Liver (tissue), 3 donors: ENCODE data around the gene GABRA4.

Experiments
- EGR1 ChIP-seq, 2 donors: IDR thresholded peaks; 2 replicates each; pipeline ENCODE4 v1.6.1; 2016 to 2018; ENCODE audit warnings: antibody characterized with exemption in 2 of 2, low read depth in 2 of 2
- HNF4G ChIP-seq: IDR thresholded peaks from 2 replicates; pipeline ENCODE4 v1.6.1; 2016; ENCODE audit warnings: antibody characterized with exemption
- JUND ChIP-seq, 2 donors: IDR thresholded peaks; 2 replicates each; pipeline ENCODE4 v1.6.1; 2016; ENCODE audit warnings: antibody characterized with exemption in 2 of 2
- NR2F2 ChIP-seq: IDR thresholded peaks from 2 replicates; pipeline ENCODE4 v1.6.1; 2016; ENCODE audit warnings: antibody characterized with exemption
- RAD21 ChIP-seq, 2 donors: IDR thresholded peaks; 2 replicates each; pipeline ENCODE4 v1.6.1; 2016; ENCODE audit warnings: antibody characterized with exemption in 2 of 2, mild to moderate bottlenecking in 2 of 2
- SP1 ChIP-seq: IDR thresholded peaks from 2 replicates; pipeline ENCODE4 v1.6.1; 2018; ENCODE audit warnings: antibody characterized with exemption, mild to moderate bottlenecking
- TAF1 ChIP-seq: conservative IDR thresholded peaks from 2 replicates; pipeline ENCODE4 v1.6.1; 2016; ENCODE audit warnings: antibody characterized with exemption, mild to moderate bottlenecking
- TF ChIP-seq, protein P1 (sequence below): fragments of 150-350 bp; IDR thresholded peaks from 2 replicates; pipeline ENCODE4 v1.5.1; 2017; ENCODE audit warnings: improper control_type of control experiment, low read depth, low read length; ENCODE audit not compliant: missing input control
- TF ChIP-seq, protein P2 (sequence below): IDR thresholded peaks from 2 replicates; pipeline ENCODE4 v1.6.1; 2016; ENCODE audit warnings: antibody characterized with exemption, mild to moderate bottlenecking
- TF ChIP-seq, protein P3 (sequence below): IDR thresholded peaks from 2 replicates; pipeline ENCODE4 v1.6.1; 2016; ENCODE audit warnings: antibody characterized with exemption
- TF ChIP-seq, protein P4 (sequence below): IDR thresholded peaks from 2 replicates; pipeline ENCODE4 v1.6.1; 2016; ENCODE audit warnings: antibody characterized with exemption
- donor health status: healthy.
- donor health status: healthy.

DNA sequence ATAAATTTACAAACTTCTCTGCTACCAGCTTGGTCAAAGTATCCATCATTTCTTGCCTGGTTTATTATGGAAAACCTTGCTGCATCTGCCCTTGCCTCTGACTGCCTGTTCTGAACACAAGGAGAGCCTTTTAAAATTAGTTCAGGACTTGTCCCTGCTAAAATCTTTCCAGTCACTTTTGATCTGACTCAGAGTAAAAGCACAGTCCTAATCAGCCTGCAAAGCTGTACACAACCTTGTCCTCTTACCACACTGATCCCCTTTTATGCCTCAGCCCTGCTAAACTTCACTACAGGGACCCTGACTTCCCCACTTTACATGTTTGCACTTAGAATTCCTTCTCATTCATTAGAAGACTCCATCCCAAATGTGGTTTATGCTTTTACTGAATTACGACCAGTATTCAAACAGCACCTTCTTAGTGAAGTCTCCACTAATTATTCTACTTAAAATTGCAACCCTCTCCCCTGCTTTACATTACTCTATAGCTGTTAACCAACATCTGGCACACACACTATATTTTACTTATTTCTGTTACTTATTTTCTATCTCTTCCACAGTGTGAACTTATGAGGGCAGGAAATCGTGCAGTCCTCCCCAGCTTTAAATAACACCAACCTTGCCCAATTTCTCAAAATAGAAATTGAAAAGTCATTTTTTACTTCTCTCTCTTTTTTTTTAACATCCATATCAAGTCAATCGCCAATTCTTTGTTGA lies 6.3 kb downstream of the GABRA4 start:
- TF ChIP-seq, protein P1, sequence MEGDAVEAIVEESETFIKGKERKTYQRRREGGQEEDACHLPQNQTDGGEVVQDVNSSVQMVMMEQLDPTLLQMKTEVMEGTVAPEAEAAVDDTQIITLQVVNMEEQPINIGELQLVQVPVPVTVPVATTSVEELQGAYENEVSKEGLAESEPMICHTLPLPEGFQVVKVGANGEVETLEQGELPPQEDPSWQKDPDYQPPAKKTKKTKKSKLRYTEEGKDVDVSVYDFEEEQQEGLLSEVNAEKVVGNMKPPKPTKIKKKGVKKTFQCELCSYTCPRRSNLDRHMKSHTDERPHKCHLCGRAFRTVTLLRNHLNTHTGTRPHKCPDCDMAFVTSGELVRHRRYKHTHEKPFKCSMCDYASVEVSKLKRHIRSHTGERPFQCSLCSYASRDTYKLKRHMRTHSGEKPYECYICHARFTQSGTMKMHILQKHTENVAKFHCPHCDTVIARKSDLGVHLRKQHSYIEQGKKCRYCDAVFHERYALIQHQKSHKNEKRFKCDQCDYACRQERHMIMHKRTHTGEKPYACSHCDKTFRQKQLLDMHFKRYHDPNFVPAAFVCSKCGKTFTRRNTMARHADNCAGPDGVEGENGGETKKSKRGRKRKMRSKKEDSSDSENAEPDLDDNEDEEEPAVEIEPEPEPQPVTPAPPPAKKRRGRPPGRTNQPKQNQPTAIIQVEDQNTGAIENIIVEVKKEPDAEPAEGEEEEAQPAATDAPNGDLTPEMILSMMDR = no peak
- TF ChIP-seq, protein P2, sequence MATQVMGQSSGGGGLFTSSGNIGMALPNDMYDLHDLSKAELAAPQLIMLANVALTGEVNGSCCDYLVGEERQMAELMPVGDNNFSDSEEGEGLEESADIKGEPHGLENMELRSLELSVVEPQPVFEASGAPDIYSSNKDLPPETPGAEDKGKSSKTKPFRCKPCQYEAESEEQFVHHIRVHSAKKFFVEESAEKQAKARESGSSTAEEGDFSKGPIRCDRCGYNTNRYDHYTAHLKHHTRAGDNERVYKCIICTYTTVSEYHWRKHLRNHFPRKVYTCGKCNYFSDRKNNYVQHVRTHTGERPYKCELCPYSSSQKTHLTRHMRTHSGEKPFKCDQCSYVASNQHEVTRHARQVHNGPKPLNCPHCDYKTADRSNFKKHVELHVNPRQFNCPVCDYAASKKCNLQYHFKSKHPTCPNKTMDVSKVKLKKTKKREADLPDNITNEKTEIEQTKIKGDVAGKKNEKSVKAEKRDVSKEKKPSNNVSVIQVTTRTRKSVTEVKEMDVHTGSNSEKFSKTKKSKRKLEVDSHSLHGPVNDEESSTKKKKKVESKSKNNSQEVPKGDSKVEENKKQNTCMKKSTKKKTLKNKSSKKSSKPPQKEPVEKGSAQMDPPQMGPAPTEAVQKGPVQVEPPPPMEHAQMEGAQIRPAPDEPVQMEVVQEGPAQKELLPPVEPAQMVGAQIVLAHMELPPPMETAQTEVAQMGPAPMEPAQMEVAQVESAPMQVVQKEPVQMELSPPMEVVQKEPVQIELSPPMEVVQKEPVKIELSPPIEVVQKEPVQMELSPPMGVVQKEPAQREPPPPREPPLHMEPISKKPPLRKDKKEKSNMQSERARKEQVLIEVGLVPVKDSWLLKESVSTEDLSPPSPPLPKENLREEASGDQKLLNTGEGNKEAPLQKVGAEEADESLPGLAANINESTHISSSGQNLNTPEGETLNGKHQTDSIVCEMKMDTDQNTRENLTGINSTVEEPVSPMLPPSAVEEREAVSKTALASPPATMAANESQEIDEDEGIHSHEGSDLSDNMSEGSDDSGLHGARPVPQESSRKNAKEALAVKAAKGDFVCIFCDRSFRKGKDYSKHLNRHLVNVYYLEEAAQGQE = no peak
- TF ChIP-seq HNF4G = no peak
- TF ChIP-seq, protein P3, sequence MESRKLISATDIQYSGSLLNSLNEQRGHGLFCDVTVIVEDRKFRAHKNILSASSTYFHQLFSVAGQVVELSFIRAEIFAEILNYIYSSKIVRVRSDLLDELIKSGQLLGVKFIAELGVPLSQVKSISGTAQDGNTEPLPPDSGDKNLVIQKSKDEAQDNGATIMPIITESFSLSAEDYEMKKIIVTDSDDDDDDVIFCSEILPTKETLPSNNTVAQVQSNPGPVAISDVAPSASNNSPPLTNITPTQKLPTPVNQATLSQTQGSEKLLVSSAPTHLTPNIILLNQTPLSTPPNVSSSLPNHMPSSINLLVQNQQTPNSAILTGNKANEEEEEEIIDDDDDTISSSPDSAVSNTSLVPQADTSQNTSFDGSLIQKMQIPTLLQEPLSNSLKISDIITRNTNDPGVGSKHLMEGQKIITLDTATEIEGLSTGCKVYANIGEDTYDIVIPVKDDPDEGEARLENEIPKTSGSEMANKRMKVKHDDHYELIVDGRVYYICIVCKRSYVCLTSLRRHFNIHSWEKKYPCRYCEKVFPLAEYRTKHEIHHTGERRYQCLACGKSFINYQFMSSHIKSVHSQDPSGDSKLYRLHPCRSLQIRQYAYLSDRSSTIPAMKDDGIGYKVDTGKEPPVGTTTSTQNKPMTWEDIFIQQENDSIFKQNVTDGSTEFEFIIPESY = no peak
- TF ChIP-seq SP1 = no peak
- no peak for TF ChIP-seq TAF1
- TF ChIP-seq NR2F2 = no peak
- no peak for TF ChIP-seq RAD21 (IDR thresholded peaks at IDR 0.05)
- TF ChIP-seq, protein P4, sequence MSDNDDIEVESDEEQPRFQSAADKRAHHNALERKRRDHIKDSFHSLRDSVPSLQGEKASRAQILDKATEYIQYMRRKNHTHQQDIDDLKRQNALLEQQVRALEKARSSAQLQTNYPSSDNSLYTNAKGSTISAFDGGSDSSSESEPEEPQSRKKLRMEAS = no peak
- no peak for TF ChIP-seq EGR1 (IDR thresholded peaks at IDR 0.05; ENCODE audit: low read depth in 2 of 2)
- TF ChIP-seq JUND (IDR thresholded peaks at IDR 0.05) = no peak
